PC-9 (cell line): ENCODE data around the gene FSIP1. TPM values are rescaled to one million over a fixed set of nuclear protein-coding genes. Genes with fewer than 3 reads are reported as not detected.

Experiments used
- BruUV-seq: library from RNA; stranded (reverse); fragments of 400-500 nt; replicated peaks from 2 replicates; lab custom pipeline; 2021; lab: Mats Ljungman, UMichigan
- CTCF ChIA-PET: fragments of 300-600 bp; sonication (Branson Sonifier 250); formaldehyde crosslinking; loops from one replicate; lab custom pipeline; 2022; ENCODE audit warnings: antibody characterized with exemption; lab: Charles Lee
- POLR2A ChIA-PET: fragments of 300-600 bp; sonication (Branson Sonifier 250); formaldehyde crosslinking; loops from one replicate; lab custom pipeline; 2022; ENCODE audit warnings: antibody characterized with exemption; ENCODE audit not compliant: unreplicated experiment; lab: Charles Lee
- DNase-seq, 2 experiments: peaks; one replicate each; pipeline versions ENCODE4 v3.0.0 to v3.0.0-alpha.2; 2015 to 2022; ENCODE audit warnings: mixed read lengths in 1 of 2
- H2AFZ ChIP-seq: fragments of 200-600 bp; sonication (generic); 2 replicates; pipeline ENCODE4 v1.8.1; 2017; ENCODE audit warnings: antibody characterized with exemption
- H3F3A ChIP-seq: fragments of 200-600 bp; sonication (generic); 2 replicates; pipeline ENCODE4 v1.8.1; 2017; ENCODE audit warnings: antibody characterized with exemption, mild to moderate bottlenecking, low read depth; ENCODE audit not compliant: insufficient read depth
- H3K27ac ChIP-seq: fragments of 200-600 bp; sonication (generic); 2 replicates; pipeline ENCODE4 v1.6.1; 2016; ENCODE audit warnings: mixed run types
- H3K27me3 ChIP-seq: fragments of 200-600 bp; sonication (generic); 2 replicates; pipeline ENCODE4 v1.6.1; 2016; ENCODE audit warnings: low read depth, mixed run types; ENCODE audit not compliant: insufficient read depth
- H3K36me3 ChIP-seq: fragments of 200-600 bp; sonication (generic); 2 replicates; pipeline ENCODE4 v1.6.1; 2016; ENCODE audit warnings: low read depth, mixed run types
- H3K4me1 ChIP-seq: fragments of 200-600 bp; sonication (generic); replicated peaks from 2 replicates; pipeline ENCODE4 v1.6.1; 2016; ENCODE audit warnings: mixed run types; ENCODE audit not compliant: insufficient read depth
- H3K4me2 ChIP-seq: fragments of 200-600 bp; sonication (generic); 2 replicates; pipeline ENCODE4 v1.6.1; 2017; ENCODE audit warnings: mixed run types
- H3K4me3 ChIP-seq: fragments of 200-600 bp; sonication (generic); 2 replicates; pipeline ENCODE4 v1.6.1; 2016; ENCODE audit warnings: mixed run types
- H3K79me2 ChIP-seq: fragments of 200-600 bp; sonication (generic); 2 replicates; pipeline ENCODE4 v1.6.1; 2017; ENCODE audit warnings: low read depth, mixed run types
- H3K9me2 ChIP-seq: fragments of 200-600 bp; sonication (generic); 2 replicates; pipeline ENCODE4 v1.8.1; 2017; ENCODE audit warnings: mild to moderate bottlenecking; ENCODE audit not compliant: insufficient read depth
- H3K9me3 ChIP-seq: fragments of 200-600 bp; sonication (generic); 2 replicates; pipeline ENCODE4 v1.8.1; 2016; ENCODE audit warnings: low read depth; ENCODE audit not compliant: insufficient read depth
- H4K20me1 ChIP-seq: fragments of 200-600 bp; sonication (generic); 2 replicates; pipeline ENCODE4 v1.8.1; 2017; ENCODE audit not compliant: insufficient read depth
- CTCF ChIP-seq: fragments of 200-600 bp; sonication (generic); conservative IDR thresholded peaks from 2 replicates; pipeline ENCODE4 v1.6.1; 2017; ENCODE audit warnings: mixed run types, antibody characterized with exemption, mild to moderate bottlenecking, moderate library complexity
- EZH2 ChIP-seq: fragments of 200-600 bp; sonication (generic); IDR thresholded peaks from 2 replicates; pipeline ENCODE4 v1.8.0; 2017; ENCODE audit warnings: antibody characterized with exemption, low read depth
- intact Hi-C: fragments of 100-400 bp; cut with micrococcal nuclease; formaldehyde crosslinking; loops from one replicate; pipeline ENCODE4 v1.10.0; 2022; ENCODE audit not compliant: unreplicated experiment
- total RNA-seq: library from RNA; stranded (reverse); gene quantifications from 2 replicates; pipeline ENCODE4 v1.2.3, GENCODE V29; 2021

FSIP1 gene
- total RNA-seq, 1 experiment from 2014 or later = 1.2 TPM

GRCh38 chr15:39669241-39669640 lies 113.4 kb downstream of the FSIP1 start:
- Histone ChIP-seq H3K4me2 (no peak overlapping the region), H3K4me1 (no peaks in the 10 kb centered on the region), H3K4me3 (no peak overlapping the region), H3K27me3 (no peaks in the 10 kb centered on the region), H3K27ac (no peak overlapping the region), H3K36me3 (no peaks in the 10 kb centered on the region), H4K20me1 (no peaks in the 10 kb centered on the region), H3K9me2 (no peaks in the 10 kb centered on the region), H2AFZ (no peak overlapping the region), H3K9me3 (no peaks in the 10 kb centered on the region), H3K79me2 (no peaks in the 10 kb centered on the region), H3F3A (no peaks in the 10 kb centered on the region)
- intact Hi-C loops = no loop called here
- ChIA-PET CTCF (no interaction called here), POLR2A (no interaction called here)
- no TSS peak for BruUV-seq
- DNase-seq = no peak
- TF ChIP-seq CTCF (no peak), EZH2 (no peak)

GRCh38 chr15:39668457-39668856 lies 114.2 kb downstream of the FSIP1 start:
- CTCF ChIA-PET = no interaction called here
- Histone ChIP-seq H3K4me2 (no peak overlapping the region), H2AFZ (no peak overlapping the region), H3K36me3 (no peaks in the 10 kb centered on the region), H3K79me2 (no peaks in the 10 kb centered on the region), H3K27me3 (no peaks in the 10 kb centered on the region), H3K27ac (no peak overlapping the region), H3K9me3 (no peaks in the 10 kb centered on the region), H3K4me3 (no peak overlapping the region), H3K9me2 (no peaks in the 10 kb centered on the region; the same call in 1 of the 2 replicates), H3K4me1 (no peaks in the 10 kb centered on the region), H4K20me1 (no peaks in the 10 kb centered on the region), H3F3A (no peaks in the 10 kb centered on the region)
- POLR2A ChIA-PET = no interaction called here
- no TSS peak for BruUV-seq
- intact Hi-C loops = no loop called here
- DNase-seq = no peak
- TF ChIP-seq CTCF (no peak), EZH2 (no peak)

- H3K36me3 ChIP-seq = no peaks in the 10 kb centered on the region
- TF ChIP-seq CTCF (no peak), EZH2 (no peak)
- no peaks in the 10 kb centered on the region for H3K79me2 ChIP-seq
- H3K9me2 ChIP-seq = no peaks in the 10 kb centered on the region; the same call in 1 of the 2 replicates
- no peaks in the 10 kb centered on the region for H3K27me3 ChIP-seq
- no peaks in the 10 kb centered on the region for H3K4me1 ChIP-seq
- ChIA-PET CTCF (no interaction called here), POLR2A (no interaction called here)
- no peak for DNase-seq
- H2AFZ ChIP-seq = no peak overlapping the region
- no peaks in the 10 kb centered on the region for H3K9me3 ChIP-seq
- H3K4me3 ChIP-seq = no peak overlapping the region
- BruUV-seq = no TSS peak
- H3F3A ChIP-seq = no peaks in the 10 kb centered on the region
- intact Hi-C loops = no loop called here
- no peak overlapping the region for H3K4me2 ChIP-seq
- H4K20me1 ChIP-seq = no peaks in the 10 kb centered on the region
- H3K27ac ChIP-seq = no peak overlapping the region
These were observed 115.1 kb downstream of the FSIP1 start for GRCh38 chr15:39667382-39668127.
